GM19463 (cell line): ENCODE results near the gene OGFRL1.
A peak's percentile ranks its signal among the peaks of the same experiment; 100 is the strongest.

Experiments
- ATAC-seq: cut with Tn5 transposase; IDR thresholded peaks from one replicate; pipeline ENCODE4 v1.9.1; 2021; ENCODE audit warnings: mild to moderate bottlenecking, moderate library complexity; ENCODE audit not compliant: unreplicated experiment

OGFRL1 gene

DNA sequence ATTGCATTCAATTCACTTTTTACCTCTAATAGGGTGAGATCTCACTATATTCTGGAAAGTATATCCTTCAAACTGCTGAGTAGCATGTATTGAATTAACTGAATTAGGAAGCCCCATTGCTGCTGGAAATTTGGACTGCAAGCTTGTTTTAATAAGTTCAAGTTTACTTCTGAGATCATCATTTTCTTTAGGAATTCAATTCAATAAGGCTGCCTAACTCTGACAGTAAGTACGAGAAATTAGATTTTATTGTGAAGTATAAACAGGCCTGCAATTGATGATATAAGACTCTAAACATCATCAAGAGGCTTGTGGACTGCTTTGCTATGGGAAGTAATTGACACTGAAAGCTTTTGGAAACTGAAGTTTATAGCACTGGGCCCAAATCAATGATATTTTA, 44.4 kb downstream of the OGFRL1 start:
- ATAC-seq, result no peak

- ATAC-seq, result no peak
These were observed 45.1 kb downstream of the OGFRL1 start for GRCh38 chr6:71333697-71334096.

DNA sequence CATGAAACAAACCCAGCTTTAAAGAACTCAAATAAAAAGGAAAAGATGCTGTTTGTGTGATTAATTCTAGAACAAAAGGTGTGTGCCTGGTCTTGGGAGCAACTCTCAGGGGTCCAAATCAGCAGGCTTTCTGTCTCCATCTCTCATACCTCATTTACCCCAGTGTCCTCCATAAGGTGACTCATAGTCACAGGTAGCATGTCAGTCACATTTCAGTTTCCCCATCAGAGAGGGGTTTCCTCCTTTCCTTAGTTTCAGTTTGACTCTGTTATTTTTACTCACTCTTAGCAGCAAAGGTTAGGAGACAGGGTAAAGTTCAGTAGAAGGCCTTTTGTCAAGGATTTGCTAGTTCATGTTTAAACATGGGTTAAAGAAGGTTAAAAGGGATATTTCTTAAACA, 46.2 kb downstream of the OGFRL1 start:
- peak; percentile 81 for ATAC-seq

- ATAC-seq, result no peak
These were observed 46.9 kb downstream of the OGFRL1 start for GRCh38 chr6:71335544-71335943.

GRCh38 chr6:71336901-71337300, 48.3 kb downstream of the OGFRL1 start:
- no peak for ATAC-seq

GRCh38 chr6:71338540-71339316, 50.1 kb downstream of the OGFRL1 start:
- no peak for ATAC-seq

GRCh38 chr6:71342772-71343171, 54.2 kb downstream of the OGFRL1 start:
- no peak for ATAC-seq

- no peak for ATAC-seq
These were observed 57.1 kb downstream of the OGFRL1 start for GRCh38 chr6:71345476-71346333.

- ATAC-seq, result no peak
These were observed 57.7 kb downstream of the OGFRL1 start for GRCh38 chr6:71346334-71346694.

DNA sequence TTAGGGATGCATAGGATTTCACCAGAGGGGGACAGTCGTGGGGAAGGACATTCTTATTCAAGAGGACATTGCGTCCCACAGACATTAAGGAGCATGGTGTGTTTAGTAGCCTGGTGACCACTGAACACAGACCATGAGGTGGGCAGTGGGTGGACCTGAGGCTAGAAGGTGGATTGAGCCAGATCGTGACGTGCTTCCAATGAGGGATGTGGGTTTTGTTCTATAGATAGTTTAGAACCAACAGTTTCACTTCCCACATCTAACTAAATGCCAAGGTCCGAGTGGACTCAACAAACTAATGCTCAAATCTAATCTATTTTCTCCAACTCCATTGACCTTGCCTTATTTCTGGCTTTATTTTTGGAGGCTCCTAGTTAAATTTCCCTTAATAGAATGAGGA, 58.5 kb downstream of the OGFRL1 start:
- ATAC-seq, result no peak

- ATAC-seq, result no peak
These were observed 60.8 kb downstream of the OGFRL1 start for GRCh38 chr6:71349395-71349794.

DNA sequence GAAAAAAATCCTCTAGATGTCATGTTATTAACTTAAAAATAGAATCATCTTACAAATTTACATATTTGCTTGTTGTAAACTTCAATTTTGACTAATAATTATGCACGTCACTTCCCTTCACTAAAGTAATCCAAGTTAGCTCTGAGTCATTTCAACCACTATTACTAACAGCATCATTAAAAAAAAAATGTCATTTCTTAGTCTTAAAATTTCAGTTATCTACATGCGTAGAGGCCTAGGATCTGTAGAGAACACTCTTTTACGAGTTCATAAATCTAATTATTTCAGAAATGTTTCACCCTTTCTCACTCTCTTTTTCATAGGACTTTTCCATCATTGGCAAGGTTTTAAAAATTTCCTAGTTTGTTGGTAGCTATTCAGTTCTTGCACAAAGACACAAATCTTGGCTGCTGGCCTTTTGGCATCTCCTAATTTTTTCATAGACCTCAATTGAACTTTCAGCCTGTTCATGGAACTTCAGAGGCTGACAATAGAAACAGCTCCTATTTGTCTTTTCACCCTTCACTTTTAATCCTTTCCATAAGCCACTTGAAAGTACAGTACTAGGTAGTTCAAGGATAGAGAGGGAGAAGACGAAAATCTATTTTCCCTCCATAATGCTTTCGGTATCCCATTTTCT, 61.5 kb downstream of the OGFRL1 start:
- ATAC-seq, result no peak

DNA sequence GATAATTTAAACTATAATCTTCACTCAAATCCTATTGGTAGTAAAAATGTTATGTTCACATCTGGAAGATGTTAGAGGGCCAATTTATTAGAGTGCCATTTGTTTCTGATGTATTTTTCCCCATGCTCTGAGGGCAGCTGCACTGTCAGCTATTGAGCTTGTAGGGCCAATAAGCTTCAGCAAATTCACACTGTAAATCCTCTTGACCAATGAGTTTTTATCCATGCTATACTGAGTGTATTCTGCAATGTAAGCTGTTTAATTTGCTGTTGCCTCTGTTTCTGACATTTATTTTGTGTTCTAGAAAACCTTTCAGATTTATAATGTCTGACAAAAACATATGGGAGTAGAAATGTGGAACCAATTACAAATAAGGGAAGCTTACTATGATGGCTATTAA, 62.6 kb downstream of the OGFRL1 start:
- no peak for ATAC-seq
